Left colon (tissue), 2 donors: ENCODE measurements around the gene CTTNBP2. TPM values are rescaled to one million over a fixed set of nuclear protein-coding genes. Genes with fewer than 3 reads are reported as not detected.

Experiments
- ATAC-seq: fragments of 200-7000 bp; cut with Tn5 transposase; one replicate; pipeline ENCODE4 v1.9.1; 2020; ENCODE audit warnings: mild to moderate bottlenecking, moderate library complexity
- DNase-seq, 2 donors: peaks; one replicate each; pipeline ENCODE4 v3.0.0-alpha.2; 2020
- intact Hi-C, 2 donors: fragments of 100-400 bp; cut with DNase I in 1 of 2; cut with micrococcal nuclease in 1 of 2; formaldehyde crosslinking; loops; one replicate each; pipeline versions ENCODE4 v1.11.2 to v1.14.0; 2022; cut with DNase I, micrococcal nuclease
- total RNA-seq, 2 donors: library from RNA; stranded (reverse); fragmentation: NEBNext Ultra II Directional; extraction: Animal tissue kit (Norgen Biotek cat#: 25700); gene quantifications; one replicate each; pipeline ENCODE4 v1.2.1, GENCODE V29; 2021
- donor health status: DM: no; HTN: no; CAD: no.
- donor health status: DM: yes; HTN: yes; CAD: no.

CTTNBP2 gene
- total RNA-seq, 2 donors from 2014 or later, result 2.2 to 3.8 TPM

DNA sequence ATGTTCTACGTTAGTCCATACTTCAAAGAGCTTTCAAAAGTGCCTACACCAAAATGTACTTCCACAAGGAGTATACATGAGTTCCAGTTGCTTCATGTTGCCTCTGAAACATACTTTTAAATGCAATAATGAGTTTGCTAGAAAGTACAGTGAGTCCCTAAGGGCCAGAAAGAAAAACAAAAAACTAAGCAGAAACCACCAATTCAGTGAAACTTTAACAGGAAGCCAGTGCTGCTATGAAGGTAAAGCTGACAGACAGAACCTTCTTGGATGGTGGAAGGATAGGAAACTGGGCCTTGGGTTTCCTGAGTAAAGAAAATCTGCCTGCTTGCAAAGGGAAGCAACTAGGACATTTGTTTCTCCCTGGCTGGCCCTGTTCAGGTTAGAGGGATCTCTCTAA is 104.2 kb downstream of the CTTNBP2 start:
- intact Hi-C loops, result no loop called here

DNA sequence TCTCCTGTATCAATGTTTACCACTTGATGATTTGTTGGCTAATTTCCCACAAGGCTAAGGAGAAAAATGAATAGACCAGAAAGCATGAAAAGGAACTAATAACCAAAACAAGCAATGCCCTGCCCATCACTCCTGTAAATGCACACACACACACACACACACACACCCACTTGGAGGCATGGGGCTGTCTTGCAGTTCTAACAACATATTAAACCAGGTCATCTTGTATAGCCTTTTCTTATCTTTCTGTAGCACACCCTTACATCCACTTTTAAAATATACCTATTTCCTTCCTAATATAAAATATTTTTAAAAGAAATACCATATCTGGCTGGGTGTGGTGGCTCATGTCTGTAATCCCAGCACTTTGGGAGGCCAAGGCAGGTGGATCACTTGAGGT is 105.3 kb downstream of the CTTNBP2 start:
- intact Hi-C loops, result no loop called here
- ATAC-seq (no peak), DNase-seq (no peak)

More for the DNA sequence above, 104.2 kb downstream of the CTTNBP2 start:
- no peak for ATAC-seq
- DNase-seq, result no peak

DNA sequence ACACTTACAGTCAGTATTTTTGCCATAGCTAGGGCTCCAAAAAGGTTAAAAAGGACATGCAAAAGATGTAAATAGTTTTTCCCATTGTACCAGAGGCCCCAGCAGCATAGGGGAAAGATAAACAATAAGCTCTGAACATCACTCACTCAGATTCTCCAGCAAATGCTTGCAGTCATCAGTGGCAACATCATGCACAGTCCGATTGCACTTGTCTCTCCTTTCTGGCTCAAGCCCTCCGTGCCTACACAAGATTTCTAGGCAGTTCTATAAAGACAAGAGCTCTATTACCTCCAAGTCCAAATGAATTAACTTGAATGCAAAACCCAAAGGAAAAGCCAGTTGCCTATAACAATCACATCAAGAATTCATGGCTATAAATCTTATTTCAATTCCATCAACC is 106.3 kb downstream of the CTTNBP2 start:
- intact Hi-C loops, result no loop called here
- no peak for ATAC-seq

DNA sequence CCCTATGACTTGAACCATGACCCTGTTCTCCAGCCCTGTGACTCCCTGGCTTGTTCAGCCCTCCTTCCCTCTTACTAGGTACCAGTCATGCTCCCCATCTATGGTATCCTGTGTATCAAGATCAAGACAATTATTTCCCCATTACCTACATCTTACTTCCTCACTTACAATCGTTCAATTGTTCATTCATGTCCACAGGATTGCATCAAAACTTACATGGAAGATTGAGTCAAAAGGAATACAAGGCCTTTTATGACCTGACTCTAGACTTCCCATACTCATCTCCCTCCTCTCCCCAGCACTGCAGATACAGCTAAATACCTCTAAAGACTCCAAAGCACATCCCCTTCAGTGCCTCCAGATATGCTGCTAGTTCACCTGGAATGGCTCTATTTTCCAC is 109.2 kb downstream of the CTTNBP2 start:
- intact Hi-C loops, result no loop called here
- ATAC-seq, result no peak

More for the DNA sequence above, 106.3 kb downstream of the CTTNBP2 start:
- DNase-seq, result no peak

DNA sequence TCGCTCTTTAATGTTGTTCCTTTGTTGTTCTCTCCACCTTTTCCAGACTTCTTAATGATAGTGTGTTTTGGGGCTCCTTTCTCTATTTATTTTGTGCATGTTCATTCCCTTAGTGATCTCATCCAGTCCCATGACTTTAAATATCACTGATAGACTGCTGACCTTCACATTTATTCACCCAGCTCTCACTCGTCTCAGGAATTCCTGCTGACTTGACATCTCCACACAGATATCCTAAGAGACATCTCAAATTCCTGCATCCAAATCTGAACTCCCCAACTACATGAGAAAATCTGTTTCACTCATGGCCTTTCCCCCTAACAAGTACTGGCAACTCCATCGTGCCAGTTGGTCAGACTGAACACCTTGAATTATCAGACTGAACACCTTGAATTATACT is 111.2 kb downstream of the CTTNBP2 start:
- intact Hi-C loops, result no loop called here
- DNase-seq (no peak), ATAC-seq (no peak)

More for the DNA sequence above, 109.2 kb downstream of the CTTNBP2 start:
- no peak for DNase-seq

DNA sequence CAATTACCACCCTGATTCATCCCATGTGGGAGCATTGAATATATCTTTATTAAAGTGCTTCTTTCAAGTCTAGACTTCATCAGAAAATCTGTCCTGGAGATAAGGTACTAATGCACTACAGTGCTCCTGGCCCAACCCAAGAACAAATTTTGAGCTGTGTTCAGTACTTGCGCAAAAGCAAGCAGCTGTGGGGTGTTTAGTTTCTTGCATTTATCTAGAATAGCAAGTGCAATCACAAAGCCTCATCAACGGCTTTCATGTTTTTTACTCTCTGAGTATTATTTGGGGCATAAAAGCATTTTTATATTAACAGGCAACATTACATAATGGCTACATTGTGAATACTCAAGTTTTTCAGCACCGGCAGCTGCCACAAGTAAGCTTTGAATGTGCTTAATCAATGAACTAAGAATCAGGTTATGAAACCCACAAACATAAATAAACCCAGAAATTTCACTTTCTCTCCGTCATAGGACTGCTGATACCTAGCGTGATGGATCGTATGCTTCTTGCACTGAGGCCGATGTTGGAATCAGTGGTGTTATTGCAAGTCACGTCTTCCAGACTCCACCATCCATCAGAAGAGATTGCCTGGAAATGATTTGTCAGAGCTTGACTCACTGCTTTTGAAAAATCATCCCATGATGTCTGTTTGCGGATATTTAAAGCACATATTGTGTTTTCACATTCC is 113.1 kb downstream of the CTTNBP2 start:
- intact Hi-C loops, result no loop called here
- ATAC-seq (no peak), DNase-seq (no peak)

DNA sequence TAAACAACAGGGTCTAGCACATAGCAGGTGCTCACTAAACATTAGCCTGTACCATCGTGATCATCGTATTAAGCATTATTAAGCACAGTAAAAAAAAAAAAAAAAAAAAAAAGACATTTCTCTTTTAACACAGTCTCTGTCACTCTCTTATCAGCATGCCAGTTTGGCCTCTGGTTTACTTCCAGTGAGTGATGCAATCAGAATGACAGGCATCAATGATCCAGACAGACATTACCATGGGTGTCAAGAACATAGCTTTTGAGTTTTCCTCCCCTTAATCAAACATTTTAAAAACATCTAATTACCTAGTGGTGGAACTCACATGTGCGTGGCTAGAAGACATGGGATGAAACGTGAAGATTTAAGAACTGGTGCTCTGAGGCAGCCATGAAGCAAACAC is 115.8 kb downstream of the CTTNBP2 start:
- ATAC-seq, result no peak
- DNase-seq, result no peak
- intact Hi-C loops, result no loop called here

DNA sequence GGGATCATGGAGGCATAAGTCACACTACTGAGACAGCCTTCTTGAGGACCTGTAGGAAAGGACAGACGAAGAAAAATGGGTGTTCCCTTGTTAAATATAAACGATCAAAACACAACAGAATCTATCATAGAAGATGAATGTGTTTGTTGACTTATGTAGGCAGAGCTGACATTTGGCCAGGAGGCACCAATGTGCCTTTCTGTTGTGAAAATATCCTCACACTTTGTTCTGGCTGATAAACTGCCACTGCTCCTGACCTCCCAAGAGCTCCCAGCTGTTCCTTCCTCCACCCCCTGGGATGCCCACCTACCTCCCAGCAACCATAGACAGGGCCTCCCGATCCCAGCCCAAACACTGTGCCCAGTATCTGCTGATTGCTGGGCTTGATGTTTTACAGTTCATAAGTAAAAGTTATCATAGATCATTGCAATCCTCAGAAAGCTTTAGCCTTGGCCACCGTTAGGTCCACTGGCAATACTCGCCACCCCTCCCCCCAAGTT is 116.6 kb downstream of the CTTNBP2 start:
- ATAC-seq (no peak), DNase-seq (no peak)
- intact Hi-C loops, result no loop called here

DNA sequence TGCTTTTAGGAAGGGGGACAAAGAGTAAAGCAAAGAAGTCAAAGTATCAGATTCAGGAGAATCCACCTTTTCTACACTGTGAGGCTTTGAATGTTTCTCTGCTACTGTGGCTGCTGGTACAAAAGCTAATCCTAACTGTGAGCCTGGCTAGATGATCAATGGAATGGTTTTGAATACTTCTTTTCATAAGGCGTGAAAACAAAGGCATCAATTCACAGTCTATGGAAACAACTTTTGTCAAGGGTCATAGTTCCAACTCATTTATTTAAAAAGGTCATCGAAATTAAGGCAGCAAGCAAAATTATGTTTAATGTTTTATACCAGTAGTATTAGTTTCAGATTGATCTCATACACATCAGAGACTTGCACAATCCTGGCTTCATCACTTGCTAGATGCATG is 118.1 kb downstream of the CTTNBP2 start:
- ATAC-seq (no peak), DNase-seq (no peak)
- intact Hi-C loops, result no loop called here

DNA sequence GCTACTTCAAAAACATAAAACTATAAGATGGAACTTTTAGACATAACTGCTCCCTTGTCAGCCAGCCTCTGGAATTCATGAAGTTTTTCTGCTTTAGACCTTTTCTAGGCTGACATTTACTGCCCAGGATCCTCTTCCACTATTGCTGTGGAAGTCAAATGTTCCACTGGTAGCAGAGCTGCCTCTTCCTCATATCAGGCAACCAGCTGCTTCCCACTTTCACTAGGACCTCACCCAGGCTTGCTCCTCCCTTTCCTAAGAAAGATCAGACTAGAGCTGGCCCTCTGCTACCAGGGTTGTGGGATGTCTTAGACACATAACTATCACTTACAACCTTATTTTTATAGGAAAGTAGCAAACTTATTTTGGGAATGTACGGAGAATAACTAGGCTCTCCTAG is 121.5 kb downstream of the CTTNBP2 start:
- DNase-seq, result no peak
- intact Hi-C loops, result no loop called here
- no peak for ATAC-seq

DNA sequence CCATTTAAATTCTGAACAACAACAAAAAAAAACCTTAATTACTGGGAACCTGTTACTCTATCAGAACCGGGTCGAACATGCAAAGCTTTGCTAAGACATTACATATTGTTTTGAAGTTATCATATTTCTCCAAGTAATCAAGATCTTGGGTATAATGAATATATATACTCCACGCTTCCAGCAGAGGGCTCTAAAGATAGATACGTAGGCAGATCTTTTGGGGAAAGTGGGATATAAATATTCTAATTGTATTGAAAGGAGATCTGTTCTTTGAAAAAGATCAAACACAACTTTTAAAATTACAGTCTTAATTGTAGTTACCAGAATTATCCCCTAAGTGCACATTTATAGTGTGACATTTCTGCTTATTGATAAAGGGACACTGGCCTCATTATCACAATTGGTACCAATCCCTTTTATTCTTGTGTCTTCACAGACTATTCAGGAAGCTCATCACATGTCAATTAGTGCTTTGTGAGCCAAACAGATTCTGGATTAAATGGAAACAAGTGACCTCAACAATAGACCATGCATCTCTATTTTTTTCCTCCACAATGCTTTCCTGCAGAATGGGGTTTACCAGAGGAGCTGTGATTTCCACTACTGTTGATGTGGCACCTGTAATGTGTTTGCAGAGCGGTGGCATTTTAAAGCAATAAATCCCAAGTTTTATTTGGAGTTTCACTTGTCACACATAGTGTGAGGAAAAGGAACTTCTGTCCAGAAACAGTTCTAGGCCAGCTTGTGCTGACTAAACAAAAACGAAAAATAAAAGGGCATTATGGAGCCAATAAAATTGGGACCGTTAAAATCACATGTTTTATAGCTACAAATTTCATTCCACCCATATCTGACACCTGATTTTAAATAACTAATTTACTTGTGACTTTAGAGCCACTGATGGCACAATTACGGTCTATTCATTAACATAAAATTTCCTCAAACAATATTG is 122.4 kb downstream of the CTTNBP2 start:
- intact Hi-C loops, result no loop called here
- ATAC-seq, result peak; percentile 30
- DNase-seq, result no peak

DNA sequence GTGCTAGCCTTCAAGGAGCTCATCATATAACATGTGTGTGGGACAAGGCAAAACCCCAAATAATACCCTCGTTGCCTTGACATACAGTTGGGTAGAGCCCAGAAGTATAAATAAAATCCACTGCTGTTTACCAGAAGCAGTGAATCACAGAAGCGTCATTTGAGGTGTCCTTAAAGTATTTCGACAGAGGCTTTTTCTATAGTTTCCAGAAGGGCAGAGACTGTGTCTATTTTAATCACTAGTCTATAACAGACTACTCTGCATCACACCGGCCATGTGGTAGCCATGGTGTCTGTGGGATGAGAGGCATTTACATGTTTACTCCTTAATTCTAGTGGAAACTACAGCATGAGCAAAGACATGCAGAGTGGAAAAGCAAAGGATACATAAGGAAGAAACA is 131.3 kb downstream of the CTTNBP2 start:
- DNase-seq (no peak), ATAC-seq (no peak)
- intact Hi-C loops, result loop anchor here in 1 of 2 donors (10.0 kb wide), 1 partner anchor 363 kb away; no protein-coding TSS in a partner anchor

DNA sequence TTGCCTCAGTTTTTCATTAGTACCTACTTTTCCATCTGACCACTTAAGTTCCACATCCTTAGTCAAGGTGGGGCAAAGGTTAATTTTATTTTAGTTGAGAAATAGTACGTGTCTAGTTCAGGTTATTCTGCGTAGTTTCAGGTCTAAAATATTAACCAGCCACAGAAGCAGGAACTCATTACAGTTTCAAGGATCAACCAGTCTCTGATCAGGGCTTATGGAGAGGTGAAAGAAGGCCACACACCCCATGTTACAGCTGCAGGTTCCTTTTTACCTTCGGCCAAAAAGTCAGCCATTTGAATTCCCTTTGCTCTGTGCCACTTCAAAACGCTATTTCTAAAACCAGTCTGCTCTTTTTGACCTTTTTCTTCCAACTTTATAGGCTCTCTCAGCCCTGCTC is 134.2 kb downstream of the CTTNBP2 start:
- ATAC-seq, result no peak
- intact Hi-C loops, result no loop called here
- DNase-seq, result no peak

DNA sequence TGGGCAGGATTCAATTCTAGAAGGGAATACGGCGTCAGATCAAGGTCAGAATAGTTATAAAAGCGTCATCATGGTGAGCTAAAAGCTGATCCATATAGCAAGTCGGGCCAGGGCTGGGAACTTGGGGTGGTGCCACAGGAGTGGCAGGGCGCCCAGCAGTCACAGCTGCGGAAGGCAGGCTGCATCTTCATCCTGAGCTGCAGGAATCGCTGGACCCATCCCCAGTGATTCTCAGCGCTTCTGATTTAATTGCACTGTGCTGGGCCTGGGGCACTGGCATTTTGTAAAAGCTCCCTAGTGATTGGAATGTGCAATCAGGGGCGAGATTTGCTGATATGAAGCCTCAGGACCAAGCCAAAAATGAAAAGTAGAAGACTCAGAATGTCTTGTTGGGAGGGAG is 135.3 kb downstream of the CTTNBP2 start:
- ATAC-seq (no peak), DNase-seq (no peak)
- intact Hi-C loops, result no loop called here

DNA sequence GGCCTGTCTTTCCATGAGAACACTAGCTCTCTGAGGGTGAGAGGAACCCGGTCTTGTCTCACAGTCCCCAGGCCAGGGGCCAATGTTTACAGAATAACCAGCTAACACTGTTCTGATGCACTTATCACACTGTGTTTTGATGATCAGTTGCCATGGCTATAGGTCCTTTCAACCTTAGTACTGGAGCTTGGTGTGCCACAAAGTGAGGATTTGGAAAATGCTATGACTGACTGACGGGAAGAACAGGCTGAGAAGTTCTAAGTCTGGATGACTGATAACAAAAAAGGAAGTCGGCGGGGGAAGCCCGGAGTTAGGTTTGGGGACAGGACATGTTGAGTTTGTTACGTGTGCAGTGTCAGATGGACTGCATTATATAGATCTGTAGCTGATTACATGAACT is 141.8 kb downstream of the CTTNBP2 start:
- ATAC-seq (no peak), DNase-seq (no peak)
- intact Hi-C loops, result no loop called here

DNA sequence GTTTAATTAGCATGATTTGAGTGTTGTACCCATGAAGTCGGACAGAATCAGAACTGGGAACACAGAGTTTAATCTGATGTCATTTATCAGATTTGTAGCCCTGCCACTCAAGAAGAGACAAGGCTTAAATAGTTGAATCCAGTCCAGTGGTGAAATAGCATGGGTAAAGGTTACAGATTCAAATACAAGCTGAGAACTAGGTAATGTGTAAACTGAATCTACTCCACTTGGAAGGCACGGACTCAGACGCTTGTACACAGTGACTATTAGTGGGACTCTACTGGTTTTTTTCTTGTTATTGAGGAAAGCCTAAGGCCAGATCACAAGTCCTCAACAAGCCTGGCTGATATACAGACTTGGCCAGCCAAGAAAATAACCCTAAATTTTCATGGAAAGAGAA is 142.9 kb downstream of the CTTNBP2 start:
- ATAC-seq (no peak), DNase-seq (no peak)

DNA sequence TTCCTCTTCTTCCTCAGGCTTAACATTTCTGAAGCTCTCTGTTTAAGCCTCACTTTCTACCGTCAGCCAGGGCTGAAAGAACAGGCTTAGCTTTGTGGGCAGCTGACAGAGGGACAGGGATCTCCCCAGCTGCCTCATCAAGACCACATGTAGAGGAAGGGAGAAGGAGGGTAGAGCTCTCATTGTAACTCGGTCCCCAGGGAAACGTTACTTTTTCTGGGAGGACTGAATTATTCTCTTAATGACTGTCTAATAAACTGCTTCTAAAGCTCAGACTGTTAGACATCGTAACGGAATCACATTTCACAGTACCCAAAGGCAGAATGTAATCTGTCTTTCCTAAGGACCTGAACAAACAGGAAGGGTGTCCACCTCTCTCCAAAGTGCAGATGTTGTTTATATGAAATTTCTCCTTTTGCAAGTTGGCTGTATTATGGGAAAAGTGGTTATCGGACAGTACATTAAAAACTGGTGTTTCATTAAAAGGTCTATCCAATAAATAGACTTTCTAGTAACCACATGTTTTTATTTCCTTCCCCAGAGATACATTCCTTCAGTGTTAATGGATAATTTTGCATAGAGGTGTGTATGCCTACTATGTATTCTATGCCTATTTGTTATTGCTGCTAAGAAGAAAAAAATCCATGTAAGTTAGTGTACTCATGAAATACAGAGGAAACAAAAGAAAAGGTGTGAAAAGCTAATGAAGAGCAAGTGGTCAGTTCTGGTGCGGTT is 144.2 kb downstream of the CTTNBP2 start:
- no peak for DNase-seq
- intact Hi-C loops, result no loop called here
- ATAC-seq, result no peak

More for the DNA sequence above, 142.9 kb downstream of the CTTNBP2 start:
- intact Hi-C loops, result no loop called here

DNA sequence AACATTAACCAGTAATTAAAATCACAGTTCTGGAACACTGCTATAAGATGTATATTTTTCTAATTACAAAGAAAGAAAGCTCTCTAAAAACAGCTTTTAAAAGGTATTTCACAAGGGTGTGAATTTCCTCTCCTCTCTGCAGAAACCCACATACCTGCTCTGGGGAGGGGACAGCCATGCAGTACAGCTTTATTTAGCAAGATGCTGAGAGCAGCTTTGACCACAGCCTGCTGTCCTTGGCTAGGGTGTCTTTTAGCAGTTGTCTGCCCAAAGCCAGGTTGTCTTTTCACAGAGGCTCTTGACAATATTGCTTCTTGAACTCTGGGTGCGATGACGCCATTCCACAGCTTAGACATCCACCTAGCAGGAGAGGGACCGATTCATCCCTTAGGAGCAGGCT is 148.3 kb downstream of the CTTNBP2 start:
- DNase-seq, result no peak
- intact Hi-C loops, result no loop called here
- no peak for ATAC-seq

DNA sequence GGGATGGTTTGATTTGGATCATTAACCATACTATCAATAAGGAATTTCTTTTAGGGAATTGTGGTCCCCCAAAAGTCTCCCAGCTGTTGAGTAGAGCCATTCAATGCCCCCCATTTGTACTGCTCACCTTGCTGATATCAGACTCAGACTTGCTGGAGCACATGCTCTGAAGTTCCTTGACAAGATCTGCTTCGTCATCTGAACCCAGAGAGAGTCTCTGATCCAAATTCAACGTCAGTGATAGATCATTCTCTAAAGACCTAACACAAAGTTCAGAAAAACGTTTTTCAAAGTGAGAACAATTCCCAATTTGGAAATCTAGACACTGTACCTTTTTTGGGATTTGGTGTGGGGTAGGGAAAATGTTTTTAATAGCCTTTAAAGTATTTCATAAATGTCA is 153.9 kb downstream of the CTTNBP2 start:
- intact Hi-C loops, result loop anchor here in 1 of 2 donors (10.0 kb wide), 1 partner anchor 265 kb away; no protein-coding TSS in a partner anchor
- ATAC-seq (no peak), DNase-seq (no peak)
